CD14-positive monocyte (primary cell): ENCODE data around the gene ARHGEF10L. TPM values are rescaled to one million over a fixed set of nuclear protein-coding genes. Genes with fewer than 3 reads are reported as not detected.
A peak's percentile ranks its signal among the peaks of the same experiment; 100 is the strongest.

Source experiments
- DNase-seq, 3 donors: peaks; one replicate each; pipeline ENCODE4 v3.0.0-alpha.2; 2011 to 2022
- H2AFZ ChIP-seq: 2 replicates; pipeline ENCODE4 v1.6.0; 2012; ENCODE audit warnings: mild to moderate bottlenecking, low read depth, low read length, inconsistent platforms; ENCODE audit not compliant: insufficient read depth, poor library complexity, severe bottlenecking
- H3K27ac ChIP-seq, 2 donors: 1 replicate in 1 of 2; 2 replicates in 1 of 2; pipeline ENCODE4 v1.5.1; 2012 to 2013; ENCODE audit warnings: low read length in 2 of 2, control low read depth in 1 of 2, inconsistent platforms in 1 of 2, low read depth in 1 of 2, mild to moderate bottlenecking in 1 of 2
- H3K27me3 ChIP-seq, 2 donors: one replicate each; pipeline versions ENCODE4 v1.6.0 to v1.6.1; 2011 to 2013; ENCODE audit warnings: low read length in 2 of 2; ENCODE audit not compliant: control insufficient read depth in 2 of 2, insufficient read depth in 2 of 2
- H3K36me3 ChIP-seq, 2 donors: replicated peaks in 1 of 2; 1 replicate in 1 of 2; 2 replicates in 1 of 2; pipeline versions ENCODE4 v1.5.1 to v1.6.1; 2012 to 2013; ENCODE audit warnings: low read length in 2 of 2, control low read depth in 1 of 2, inconsistent platforms in 1 of 2, mild to moderate bottlenecking in 1 of 2; ENCODE audit not compliant: insufficient read depth in 2 of 2, control insufficient read depth in 1 of 2
- H3K4me1 ChIP-seq, 2 donors: 1 replicate in 1 of 2; 2 replicates in 1 of 2; pipeline versions ENCODE4 v1.5.1 to v1.6.1; 2012 to 2013; ENCODE audit warnings: low read length in 2 of 2, control low read depth in 1 of 2, inconsistent platforms in 1 of 2, mild to moderate bottlenecking in 1 of 2, moderate library complexity in 1 of 2; ENCODE audit not compliant: insufficient read depth in 2 of 2, control insufficient read depth in 1 of 2
- H3K4me2 ChIP-seq: replicated peaks from 2 replicates; pipeline ENCODE3; 2012; ENCODE audit warnings: low read length, moderate library complexity, mild to moderate bottlenecking; ENCODE audit not compliant: poor library complexity, severe bottlenecking; ENCODE audit errors: extremely low read depth
- H3K4me3 ChIP-seq, 3 experiments: fragments of 200-600 bp in 1 of 3; sonication (generic) in 1 of 3; replicated peaks in 1 of 3; 1 replicate in 2 of 3; 2 replicates in 1 of 3; pipeline ENCODE4 v1.5.1; 2011 to 2013; ENCODE audit warnings: low read length in 3 of 3, mild to moderate bottlenecking in 3 of 3, control low read depth in 2 of 3, low read depth in 2 of 3, inconsistent platforms in 1 of 3, moderate library complexity in 1 of 3
- H3K79me2 ChIP-seq: 2 replicates; pipeline ENCODE4 v1.6.0; 2012; ENCODE audit warnings: mild to moderate bottlenecking, control low read depth, inconsistent platforms, low read length, moderate library complexity; ENCODE audit not compliant: insufficient read depth
- H3K9ac ChIP-seq: 2 replicates; pipeline ENCODE4 v1.6.0; 2017; ENCODE audit warnings: low read length, mild to moderate bottlenecking; ENCODE audit not compliant: insufficient read depth, poor library complexity, severe bottlenecking
- H3K9me3 ChIP-seq, 2 donors: replicated peaks in 1 of 2; 1 replicate in 1 of 2; 2 replicates in 1 of 2; pipeline versions ENCODE4 v1.5.1 to v1.6.1; 2012 to 2013; ENCODE audit warnings: low read length in 2 of 2, control low read depth in 1 of 2; ENCODE audit not compliant: control insufficient read depth in 1 of 2, insufficient read depth in 1 of 2
- H4K20me1 ChIP-seq: 2 replicates; pipeline ENCODE4 v1.6.0; 2012; ENCODE audit warnings: mild to moderate bottlenecking, low read length, control low read depth, moderate library complexity; ENCODE audit not compliant: insufficient read depth
- H3K27ac Mint-ChIP-seq, 7 donors: one replicate each; pipeline ENCODE4 v1.8.0; 2020; ENCODE audit warnings: mild to moderate bottlenecking in 7 of 7, mixed read lengths in 7 of 7, moderate library complexity in 6 of 7, inconsistent platforms in 2 of 7
- H3K27me3 Mint-ChIP-seq, 3 donors: one replicate each; pipeline ENCODE4 v1.8.0; 2021 to 2022; ENCODE audit warnings: low read depth in 3 of 3, mild to moderate bottlenecking in 3 of 3, mixed read lengths in 3 of 3, moderate library complexity in 3 of 3, inconsistent platforms in 1 of 3
- H3K36me3 Mint-ChIP-seq, 2 donors: one replicate each; pipeline ENCODE4 v1.8.0; 2020; ENCODE audit warnings: mixed read lengths in 2 of 2, inconsistent platforms in 1 of 2, mild to moderate bottlenecking in 1 of 2
- H3K4me1 Mint-ChIP-seq: one replicate; pipeline ENCODE4 v1.8.0; 2020; ENCODE audit warnings: mild to moderate bottlenecking, mixed read lengths
- H3K4me3 Mint-ChIP-seq, 2 donors: one replicate each; pipeline ENCODE4 v1.8.0; 2020; ENCODE audit warnings: mild to moderate bottlenecking in 2 of 2, mixed read lengths in 2 of 2, moderate library complexity in 1 of 2
- H3K9me3 Mint-ChIP-seq, 7 donors: one replicate each; pipeline ENCODE4 v1.8.0; 2020 to 2022; ENCODE audit warnings: mixed read lengths in 7 of 7, mild to moderate bottlenecking in 6 of 7, moderate library complexity in 6 of 7, inconsistent platforms in 2 of 7
- CTCF ChIP-seq: fragments of 200-600 bp; IDR thresholded peaks from one replicate; pipeline ENCODE4 v1.8.0; 2022; ENCODE audit warnings: antibody characterized with exemption, mild to moderate bottlenecking
- WGBS: methylation state at CpG from one replicate; pipeline ENCODE4 v1.1.5; 2013; ENCODE audit warnings: missing lambda C conversion rate; ENCODE audit not compliant: insufficient coverage; 5-methylcytosine and 5-hydroxymethylcytosine counted together
- intact Hi-C, 2 donors: fragments of 100-400 bp; cut with micrococcal nuclease; formaldehyde crosslinking; loops; one replicate each; pipeline versions ENCODE4 v1.15.0 to v1.15.1; 2023
- polyA plus RNA-seq, 3 donors: library from polyadenylated mRNA; depleted of rRNA in 1 of 3; unstranded in 2 of 3; stranded (reverse) in 1 of 3; fragments of 300-500 nt in 2 of 3; fragments of >200 nt in 1 of 3; fragmentation: Illumina TruSeq in 2 of 3; gene quantifications; 1 replicate in 2 of 3; 2 replicates in 1 of 3; pipeline ENCODE4 v1.2.3, GENCODE V29; 2012 to 2021

The ARHGEF10L gene
- polyA plus RNA-seq, 3 donors: 20.7 to 95.7 (median 23.7) TPM

GRCh38 chr1:17513131-17513530, 26.4 kb upstream of the ARHGEF10L start:
- Mint-ChIP-seq H3K9me3 (no peaks in the 10 kb centered on the region), H3K27ac (peak overlapping the region in 1 of 7 donors; percentile 31), H3K27me3 (peaks cover 6 to 35% (median 25%) of the 10 kb centered on the region in 3 donors), H3K36me3 (no peaks in the 10 kb centered on the region), H3K4me3 (no peak overlapping the region), H3K4me1 (peaks cover 26% of the 10 kb centered on the region)
- intact Hi-C loops: no loop called here
- H4K20me1 ChIP-seq: no peaks in the 10 kb centered on the region
- H3K9ac ChIP-seq: no peak overlapping the region
- H3K4me1 ChIP-seq: peaks cover 19 to 21% of the 10 kb centered on the region in 2 donors
- H3K79me2 ChIP-seq: no peaks in the 10 kb centered on the region
- 100% methylated on average over 2 of the region's 4 CpGs for WGBS
- H2AFZ ChIP-seq: no peak overlapping the region
- no peak for TF ChIP-seq CTCF
- H3K27me3 ChIP-seq: peaks cover 0 to 3% of the 10 kb centered on the region in 2 donors
- no peak for DNase-seq
- no peaks in the 10 kb centered on the region for H3K36me3 ChIP-seq
- H3K9me3 ChIP-seq: no peaks in the 10 kb centered on the region
- no peak overlapping the region for H3K4me3 ChIP-seq
- H3K27ac ChIP-seq: no peak overlapping the region
- no peak overlapping the region for H3K4me2 ChIP-seq

GRCh38 chr1:17514776-17515175, 24.7 kb upstream of the ARHGEF10L start:
- Histone ChIP-seq H3K27me3 (peaks cover 0 to 3% of the 10 kb centered on the region in 2 donors), H3K4me2 (no peak overlapping the region), H3K4me3 (no peak overlapping the region), H3K9ac (no peak overlapping the region), H2AFZ (no peak overlapping the region), H3K9me3 (no peaks in the 10 kb centered on the region), H3K79me2 (no peaks in the 10 kb centered on the region), H3K36me3 (no peaks in the 10 kb centered on the region), H3K27ac (no peak overlapping the region), H3K4me1 (peaks cover 8 to 12% of the 10 kb centered on the region in 2 donors), H4K20me1 (no peaks in the 10 kb centered on the region)
- intact Hi-C loops: no loop called here
- Mint-ChIP-seq H3K9me3 (no peaks in the 10 kb centered on the region), H3K36me3 (no peaks in the 10 kb centered on the region), H3K27ac (no peak overlapping the region), H3K27me3 (peaks cover 10 to 44% (median 26%) of the 10 kb centered on the region in 3 donors), H3K4me3 (no peak overlapping the region), H3K4me1 (peaks cover 16% of the 10 kb centered on the region)
- WGBS: 94% methylated on average over 10 of the region's 10 CpGs
- no peak for DNase-seq
- TF ChIP-seq CTCF: no peak
